ENCODE results near the gene BIK.

DNA sequence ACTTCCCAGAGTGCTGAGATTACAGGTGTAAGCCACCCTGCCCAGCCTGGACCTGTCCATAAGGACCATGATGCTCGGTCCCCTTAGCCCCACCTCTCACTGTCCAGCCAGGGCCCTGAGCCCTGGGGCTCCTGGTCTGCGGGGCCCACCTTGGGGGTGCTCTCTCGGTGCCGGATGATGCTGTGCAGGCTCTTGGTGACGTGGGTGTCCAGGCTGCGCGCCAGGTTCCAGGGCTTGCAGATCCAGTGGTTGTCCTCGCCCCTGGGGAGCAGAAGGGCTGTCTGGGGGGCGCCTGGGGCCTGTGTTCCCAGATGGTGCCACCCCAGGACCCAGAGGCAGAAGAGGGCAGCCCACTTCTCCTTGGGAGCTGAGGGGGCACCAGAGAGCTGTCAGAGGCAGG, 63.0 kb downstream of the BIK start:
- TF ChIP-seq, protein P1, sequence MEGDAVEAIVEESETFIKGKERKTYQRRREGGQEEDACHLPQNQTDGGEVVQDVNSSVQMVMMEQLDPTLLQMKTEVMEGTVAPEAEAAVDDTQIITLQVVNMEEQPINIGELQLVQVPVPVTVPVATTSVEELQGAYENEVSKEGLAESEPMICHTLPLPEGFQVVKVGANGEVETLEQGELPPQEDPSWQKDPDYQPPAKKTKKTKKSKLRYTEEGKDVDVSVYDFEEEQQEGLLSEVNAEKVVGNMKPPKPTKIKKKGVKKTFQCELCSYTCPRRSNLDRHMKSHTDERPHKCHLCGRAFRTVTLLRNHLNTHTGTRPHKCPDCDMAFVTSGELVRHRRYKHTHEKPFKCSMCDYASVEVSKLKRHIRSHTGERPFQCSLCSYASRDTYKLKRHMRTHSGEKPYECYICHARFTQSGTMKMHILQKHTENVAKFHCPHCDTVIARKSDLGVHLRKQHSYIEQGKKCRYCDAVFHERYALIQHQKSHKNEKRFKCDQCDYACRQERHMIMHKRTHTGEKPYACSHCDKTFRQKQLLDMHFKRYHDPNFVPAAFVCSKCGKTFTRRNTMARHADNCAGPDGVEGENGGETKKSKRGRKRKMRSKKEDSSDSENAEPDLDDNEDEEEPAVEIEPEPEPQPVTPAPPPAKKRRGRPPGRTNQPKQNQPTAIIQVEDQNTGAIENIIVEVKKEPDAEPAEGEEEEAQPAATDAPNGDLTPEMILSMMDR (conservative IDR thresholded peaks at IDR 0.05; ENCODE audit: low read depth, low read length): no peak
- TF ChIP-seq EZH2 (IDR thresholded peaks at IDR 0.05; ENCODE audit: borderline replicate concordance, low read depth, low read length, poor library complexity, severe bottlenecking): no peak
